Osteocyte (in vitro differentiated cells): ENCODE measurements around the gene DTNB. TPM values are rescaled to one million over a fixed set of nuclear protein-coding genes. Genes with fewer than 3 reads are reported as not detected.
"Not testable (repeated sequence)": the region's sequence is repeated elsewhere in the genome, so short reads cannot be mapped to it uniquely, and the experiment has no call there.

Experiments
- DNase-seq: peaks from one replicate; pipeline ENCODE4 v3.0.0; 2021; ENCODE audit warnings: mixed read lengths; ENCODE audit not compliant: unreplicated experiment; ENCODE audit errors: extremely low spot score
- H3K27ac Mint-ChIP-seq: one replicate; pipeline ENCODE4 v1.8.0; 2021; ENCODE audit warnings: mild to moderate bottlenecking, mixed read lengths; ENCODE audit not compliant: unreplicated experiment
- H3K27me3 Mint-ChIP-seq: one replicate; pipeline ENCODE4 v1.8.0; 2021; ENCODE audit warnings: mixed read lengths; ENCODE audit not compliant: unreplicated experiment
- H3K36me3 Mint-ChIP-seq: one replicate; pipeline ENCODE4 v1.8.0; 2021; ENCODE audit warnings: mixed read lengths; ENCODE audit not compliant: unreplicated experiment
- H3K4me1 Mint-ChIP-seq: one replicate; pipeline ENCODE4 v1.8.0; 2021; ENCODE audit warnings: mixed read lengths; ENCODE audit not compliant: unreplicated experiment
- H3K4me3 Mint-ChIP-seq: one replicate; pipeline ENCODE4 v1.8.0; 2021; ENCODE audit warnings: mild to moderate bottlenecking, moderate library complexity, mixed read lengths; ENCODE audit not compliant: unreplicated experiment
- H3K9me3 Mint-ChIP-seq: one replicate; pipeline ENCODE4 v1.8.0; 2021; ENCODE audit warnings: mixed read lengths; ENCODE audit not compliant: unreplicated experiment
- total RNA-seq: library from RNA; stranded (reverse); gene quantifications from 2 replicates; pipeline ENCODE4 v1.2.1, GENCODE V29; 2021
- TF ChIP-seq, protein P1 (sequence below): fragments of 200-600 bp; sonication (generic); IDR thresholded peaks from 2 replicates; pipeline ENCODE4 v1.5.0; 2021; ENCODE audit warnings: antibody characterized with exemption, mild to moderate bottlenecking, moderate library complexity

The DTNB gene
- total RNA-seq, 1 donor from 2014 or later = 20.9 TPM

GRCh38 chr2:25635797-25636196 lies 37.6 kb downstream of the DTNB start:
- Mint-ChIP-seq H3K9me3 (no peaks in the 10 kb centered on the region), H3K27ac (no peak overlapping the region), H3K4me1 (no peaks in the 10 kb centered on the region), H3K4me3 (no peak overlapping the region), H3K27me3 (no peaks in the 10 kb centered on the region), H3K36me3 (peaks cover 4% of the 10 kb centered on the region)
- TF ChIP-seq, protein P1, sequence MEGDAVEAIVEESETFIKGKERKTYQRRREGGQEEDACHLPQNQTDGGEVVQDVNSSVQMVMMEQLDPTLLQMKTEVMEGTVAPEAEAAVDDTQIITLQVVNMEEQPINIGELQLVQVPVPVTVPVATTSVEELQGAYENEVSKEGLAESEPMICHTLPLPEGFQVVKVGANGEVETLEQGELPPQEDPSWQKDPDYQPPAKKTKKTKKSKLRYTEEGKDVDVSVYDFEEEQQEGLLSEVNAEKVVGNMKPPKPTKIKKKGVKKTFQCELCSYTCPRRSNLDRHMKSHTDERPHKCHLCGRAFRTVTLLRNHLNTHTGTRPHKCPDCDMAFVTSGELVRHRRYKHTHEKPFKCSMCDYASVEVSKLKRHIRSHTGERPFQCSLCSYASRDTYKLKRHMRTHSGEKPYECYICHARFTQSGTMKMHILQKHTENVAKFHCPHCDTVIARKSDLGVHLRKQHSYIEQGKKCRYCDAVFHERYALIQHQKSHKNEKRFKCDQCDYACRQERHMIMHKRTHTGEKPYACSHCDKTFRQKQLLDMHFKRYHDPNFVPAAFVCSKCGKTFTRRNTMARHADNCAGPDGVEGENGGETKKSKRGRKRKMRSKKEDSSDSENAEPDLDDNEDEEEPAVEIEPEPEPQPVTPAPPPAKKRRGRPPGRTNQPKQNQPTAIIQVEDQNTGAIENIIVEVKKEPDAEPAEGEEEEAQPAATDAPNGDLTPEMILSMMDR = no peak
- no peak for DNase-seq

- not testable (repeated sequence) for DNase-seq, H3K36me3 Mint-ChIP-seq, H3K9me3 Mint-ChIP-seq, H3K4me1 Mint-ChIP-seq, H3K27me3 Mint-ChIP-seq, H3K4me3 Mint-ChIP-seq, H3K27ac Mint-ChIP-seq
Observed at GRCh38 chr2:25633801-25634200, 39.6 kb downstream of the DTNB start.

GRCh38 chr2:25632396-25632795 lies 41.0 kb downstream of the DTNB start:
- Mint-ChIP-seq H3K4me3 (no peak overlapping the region), H3K4me1 (no peaks in the 10 kb centered on the region), H3K27me3 (no peaks in the 10 kb centered on the region), H3K36me3 (peaks cover 10% of the 10 kb centered on the region), H3K27ac (no peak overlapping the region), H3K9me3 (no peaks in the 10 kb centered on the region)
- TF ChIP-seq, protein P1 = no peak
- no peak for DNase-seq

- H3K36me3 Mint-ChIP-seq = peaks cover 31% of the 10 kb centered on the region
- H3K9me3 Mint-ChIP-seq = no peaks in the 10 kb centered on the region
- no peaks in the 10 kb centered on the region for H3K27me3 Mint-ChIP-seq
- TF ChIP-seq, protein P1 = no peak
- no peak overlapping the region for H3K4me3 Mint-ChIP-seq
- no peak overlapping the region for H3K27ac Mint-ChIP-seq
- peaks cover 14% of the 10 kb centered on the region for H3K4me1 Mint-ChIP-seq
- no peak for DNase-seq
Observed at GRCh38 chr2:25624635-25625034, 48.7 kb downstream of the DTNB start.

GRCh38 chr2:25623361-25623760 lies 50.0 kb downstream of the DTNB start:
- no peak for DNase-seq
- Mint-ChIP-seq H3K27me3 (no peaks in the 10 kb centered on the region), H3K9me3 (no peaks in the 10 kb centered on the region), H3K4me3 (no peak overlapping the region), H3K27ac (no peak overlapping the region), H3K36me3 (peaks cover 31% of the 10 kb centered on the region), H3K4me1 (peaks cover 24% of the 10 kb centered on the region)
- TF ChIP-seq, protein P1 = no peak

DNA sequence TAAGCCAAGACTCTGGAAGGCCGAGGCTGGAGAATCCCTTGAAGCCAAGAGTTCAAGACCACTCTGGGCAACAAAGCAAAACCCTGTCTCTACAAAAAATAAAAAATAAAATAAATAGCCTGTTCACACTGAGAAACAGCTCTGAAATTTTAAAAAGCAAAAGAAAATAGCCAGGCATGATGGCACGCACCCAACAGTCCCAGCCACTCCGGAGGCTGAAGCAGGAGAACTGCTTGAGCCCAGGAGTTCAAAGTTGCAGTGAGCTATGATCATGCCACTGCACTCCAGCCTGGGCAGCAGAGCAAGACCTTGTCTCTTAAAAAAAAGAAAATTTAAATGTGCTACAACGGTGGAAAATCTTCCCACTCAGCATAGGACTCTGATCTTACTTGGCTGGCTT lies 52.7 kb downstream of the DTNB start:
- peak overlapping the region; percentile 42 for H3K27ac Mint-ChIP-seq
- TF ChIP-seq, protein P1 = no peak
- H3K4me1 Mint-ChIP-seq = peaks cover 40% of the 10 kb centered on the region
- H3K36me3 Mint-ChIP-seq = peaks cover 14% of the 10 kb centered on the region
- no peaks in the 10 kb centered on the region for H3K9me3 Mint-ChIP-seq
- no peaks in the 10 kb centered on the region for H3K27me3 Mint-ChIP-seq
- no peak for DNase-seq
- H3K4me3 Mint-ChIP-seq = no peak overlapping the region
